Erythroblast (primary cell): ENCODE data around the gene KCTD16.

Experiments
- GATA1 ChIP-seq: IDR thresholded peaks from 2 replicates; pipeline ENCODE4 v1.6.1; 2011; ENCODE audit warnings: low read depth, mild to moderate bottlenecking, control low read depth, low read length, moderate library complexity
- POLR2A ChIP-seq: IDR thresholded peaks from 2 replicates; pipeline ENCODE4 v1.6.1; 2011; ENCODE audit warnings: mild to moderate bottlenecking, low read length

DNA sequence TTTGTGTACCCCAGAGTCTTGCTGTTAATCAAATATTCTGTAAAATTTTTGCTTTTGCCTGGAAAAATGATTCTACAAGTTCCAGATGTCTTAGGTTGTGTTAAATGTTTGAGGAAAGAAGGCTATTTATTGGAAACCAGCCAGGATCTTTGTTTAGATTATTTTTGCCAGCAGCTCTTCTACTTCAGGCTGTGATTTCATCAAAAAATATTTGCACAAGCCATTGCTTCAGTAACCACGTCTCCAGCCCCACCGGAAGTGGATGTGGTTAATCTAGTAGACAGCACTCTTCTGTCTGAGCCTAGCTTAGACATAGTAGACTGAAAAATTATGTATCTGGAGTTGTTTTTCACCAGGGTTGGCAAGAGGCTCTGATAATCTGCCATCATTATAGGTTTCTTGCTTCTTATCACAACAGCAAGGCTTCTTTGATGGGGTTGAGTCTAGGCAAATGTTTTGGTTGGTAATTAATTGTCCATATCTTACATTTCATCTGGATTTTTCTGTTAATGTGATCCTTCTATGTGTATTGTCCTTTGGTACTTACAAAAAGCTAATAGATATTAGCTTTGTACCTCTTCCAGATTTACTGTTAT, 17.1 kb downstream of the KCTD16 start:
- no peak for TF ChIP-seq POLR2A
- TF ChIP-seq GATA1, result no peak
